H1 (cell line): ENCODE results near the gene WLS. TPM values are rescaled to one million over a fixed set of nuclear protein-coding genes. Genes with fewer than 3 reads are reported as not detected.

ENCODE experiments used
- ATF2 ChIP-seq: IDR thresholded peaks from 2 replicates; pipeline ENCODE4 v1.6.1; 2012; ENCODE audit warnings: low read length, inconsistent platforms
- EGR1 ChIP-seq: IDR thresholded peaks from 2 replicates; pipeline ENCODE4 v1.6.1; 2011; ENCODE audit warnings: low read depth, low read length, borderline replicate concordance
- FOSL1 ChIP-seq: IDR thresholded peaks from 2 replicates; pipeline ENCODE4 v1.6.1; 2011; ENCODE audit warnings: mild to moderate bottlenecking, low read depth, low read length, moderate library complexity; ENCODE audit not compliant: insufficient read depth
- KDM5A ChIP-seq: fragments of 200-600 bp; IDR thresholded peaks from 2 replicates; pipeline ENCODE4 v1.7.1; 2012; ENCODE audit warnings: mild to moderate bottlenecking, low read length, inconsistent platforms, mixed read lengths
- SIRT6 ChIP-seq: IDR thresholded peaks from one replicate; pipeline ENCODE4 v1.7.1; 2012; ENCODE audit warnings: low read length, inconsistent platforms
- TBP ChIP-seq: IDR thresholded peaks from 2 replicates; pipeline ENCODE4 v1.6.1; 2011; ENCODE audit warnings: low read depth, low read length, improper control_type of control experiment
- TCF12 ChIP-seq: IDR thresholded peaks from 2 replicates; pipeline ENCODE4 v1.6.1; 2011; ENCODE audit warnings: low read depth, mild to moderate bottlenecking, low read length
- USF2 ChIP-seq: IDR thresholded peaks from 2 replicates; pipeline ENCODE4 v1.6.1; 2011; ENCODE audit warnings: low read length, improper control_type of control experiment
- YY1 ChIP-seq: IDR thresholded peaks from 2 replicates; pipeline ENCODE4 v1.6.1; 2011; ENCODE audit warnings: low read depth, mild to moderate bottlenecking, low read length
- polyA plus RNA-seq, 7 experiments: library from polyadenylated mRNA; depleted of rRNA in 3 of 7; stranded (reverse) in 5 of 7; unstranded in 2 of 7; fragments of >200 nt in 5 of 7; fragments of 200-250 nt in 2 of 7; gene quantifications; 1 replicate in 5 of 7; 2 replicates in 1 of 7; 4 replicates in 1 of 7; pipeline versions ENCODE4 v1.2.1 to v1.2.3, GENCODE V29; 2011 to 2013; ENCODE audit warnings: missing spikeins in 2 of 7, mixed read lengths in 2 of 7
- total RNA-seq: library from RNA; stranded (reverse); fragmentation: NEBNext Ultra II Directional; extraction: Animal tissue kit (Norgen Biotek cat#: 25700); gene quantifications from 2 replicates; pipeline ENCODE4 v1.2.1, GENCODE V29; 2021

The WLS gene
- total and polyA plus RNA-seq, 2 of the 8 experiments (the other 6 are each of a cell fraction or from before 2014, with no cell fraction given), result 1.2 to 2.7 TPM

GRCh38 chr1:68188644-68189340 is 43.5 kb downstream of the WLS start (continued):
- TF ChIP-seq USF2 (no peak), FOSL1 (no peak), EGR1 (no peak), KDM5A (no peak), YY1 (no peak), TBP (no peak), ATF2 (no peak), TCF12 (no peak), SIRT6 (no peak)
